Measurements from ENCODE around the gene CERS4.
"Not testable (repeated sequence)": the region's sequence is repeated elsewhere in the genome, so short reads cannot be mapped to it uniquely, and the experiment has no call there.

CERS4 gene

GRCh38 chr19:8204961-8205360 lies 4.2 kb upstream of the CERS4 start:
- H3K4me3 ChIP-seq (ENCODE audit: control insufficient read depth, low read depth, low read length): no peak overlapping the region
- TF ChIP-seq, protein P1, sequence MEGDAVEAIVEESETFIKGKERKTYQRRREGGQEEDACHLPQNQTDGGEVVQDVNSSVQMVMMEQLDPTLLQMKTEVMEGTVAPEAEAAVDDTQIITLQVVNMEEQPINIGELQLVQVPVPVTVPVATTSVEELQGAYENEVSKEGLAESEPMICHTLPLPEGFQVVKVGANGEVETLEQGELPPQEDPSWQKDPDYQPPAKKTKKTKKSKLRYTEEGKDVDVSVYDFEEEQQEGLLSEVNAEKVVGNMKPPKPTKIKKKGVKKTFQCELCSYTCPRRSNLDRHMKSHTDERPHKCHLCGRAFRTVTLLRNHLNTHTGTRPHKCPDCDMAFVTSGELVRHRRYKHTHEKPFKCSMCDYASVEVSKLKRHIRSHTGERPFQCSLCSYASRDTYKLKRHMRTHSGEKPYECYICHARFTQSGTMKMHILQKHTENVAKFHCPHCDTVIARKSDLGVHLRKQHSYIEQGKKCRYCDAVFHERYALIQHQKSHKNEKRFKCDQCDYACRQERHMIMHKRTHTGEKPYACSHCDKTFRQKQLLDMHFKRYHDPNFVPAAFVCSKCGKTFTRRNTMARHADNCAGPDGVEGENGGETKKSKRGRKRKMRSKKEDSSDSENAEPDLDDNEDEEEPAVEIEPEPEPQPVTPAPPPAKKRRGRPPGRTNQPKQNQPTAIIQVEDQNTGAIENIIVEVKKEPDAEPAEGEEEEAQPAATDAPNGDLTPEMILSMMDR (IDR thresholded peaks at IDR 0.05; ENCODE audit: control insufficient read depth, insufficient read depth, low read depth, low read length, missing control alignments): no peak
- no peak for DNase-seq (ENCODE audit: low read depth)

- TF ChIP-seq, protein P1 (IDR thresholded peaks at IDR 0.05; ENCODE audit: control insufficient read depth, insufficient read depth, low read depth, low read length, missing control alignments): no peak
- no peak overlapping the region for H3K4me3 ChIP-seq (ENCODE audit: control insufficient read depth, low read depth, low read length)
- DNase-seq (ENCODE audit: low read depth): no peak
Measured at GRCh38 chr19:8206147-8207087, 2.8 kb upstream of the CERS4 start.

GRCh38 chr19:8207326-8207725 lies 1.8 kb upstream of the CERS4 start:
- not testable (repeated sequence) for DNase-seq (ENCODE audit: low read depth); H3K4me3 ChIP-seq (ENCODE audit: control insufficient read depth, low read depth, low read length)

DNA sequence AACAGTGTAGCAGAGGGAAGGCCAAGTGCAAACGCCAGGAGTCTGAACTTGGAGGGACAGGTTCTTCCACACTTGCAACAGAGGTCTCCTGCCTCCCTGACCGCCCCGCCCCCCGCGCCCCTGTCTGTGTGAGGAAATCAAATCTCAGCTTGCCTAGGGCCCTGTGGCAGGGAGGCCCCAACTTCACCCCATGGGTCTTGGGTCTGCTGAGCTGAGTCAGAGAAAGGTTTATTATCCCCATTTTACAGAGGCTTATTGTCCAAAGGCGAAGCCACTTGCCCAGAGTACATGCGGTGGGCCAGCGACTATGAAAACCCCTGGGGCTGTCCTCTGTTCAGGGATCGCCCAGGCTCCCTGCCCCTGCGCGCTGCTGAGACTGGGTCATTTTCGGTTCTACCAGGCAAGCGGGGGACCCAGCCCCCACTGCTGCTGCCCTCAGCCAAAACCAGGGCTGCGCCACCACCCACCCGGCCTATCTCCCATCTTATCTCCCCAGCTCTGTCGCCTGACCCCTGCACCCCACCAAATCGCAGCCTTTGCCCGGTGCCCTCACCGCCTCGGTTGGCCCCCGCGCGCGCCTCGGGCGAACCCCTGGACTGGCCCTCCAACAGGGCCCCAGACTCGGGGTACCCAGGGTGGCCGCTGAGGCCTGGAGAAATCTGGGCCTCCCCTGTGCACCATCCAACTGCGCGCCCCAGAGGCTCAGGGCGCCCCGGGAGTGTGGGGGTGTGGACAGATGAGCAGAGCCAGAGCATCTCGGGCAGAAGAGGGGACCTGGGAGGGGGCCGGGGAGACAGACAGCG lies 850 bp upstream of the CERS4 start:
- DNase-seq (ENCODE audit: low read depth): no peak
- no peak overlapping the region for H3K4me3 ChIP-seq (ENCODE audit: control insufficient read depth, low read depth, low read length)
- TF ChIP-seq, protein P1 (IDR thresholded peaks at IDR 0.05; ENCODE audit: control insufficient read depth, insufficient read depth, low read depth, low read length, missing control alignments): no peak

GRCh38 chr19:8209462-8210378 lies 550 bp downstream of the CERS4 start:
- no peak for DNase-seq (ENCODE audit: low read depth)
- TF ChIP-seq, protein P1 (IDR thresholded peaks at IDR 0.05; ENCODE audit: control insufficient read depth, insufficient read depth, low read depth, low read length, missing control alignments): no peak
- no peak overlapping the region for H3K4me3 ChIP-seq (ENCODE audit: control insufficient read depth, low read depth, low read length)

DNA sequence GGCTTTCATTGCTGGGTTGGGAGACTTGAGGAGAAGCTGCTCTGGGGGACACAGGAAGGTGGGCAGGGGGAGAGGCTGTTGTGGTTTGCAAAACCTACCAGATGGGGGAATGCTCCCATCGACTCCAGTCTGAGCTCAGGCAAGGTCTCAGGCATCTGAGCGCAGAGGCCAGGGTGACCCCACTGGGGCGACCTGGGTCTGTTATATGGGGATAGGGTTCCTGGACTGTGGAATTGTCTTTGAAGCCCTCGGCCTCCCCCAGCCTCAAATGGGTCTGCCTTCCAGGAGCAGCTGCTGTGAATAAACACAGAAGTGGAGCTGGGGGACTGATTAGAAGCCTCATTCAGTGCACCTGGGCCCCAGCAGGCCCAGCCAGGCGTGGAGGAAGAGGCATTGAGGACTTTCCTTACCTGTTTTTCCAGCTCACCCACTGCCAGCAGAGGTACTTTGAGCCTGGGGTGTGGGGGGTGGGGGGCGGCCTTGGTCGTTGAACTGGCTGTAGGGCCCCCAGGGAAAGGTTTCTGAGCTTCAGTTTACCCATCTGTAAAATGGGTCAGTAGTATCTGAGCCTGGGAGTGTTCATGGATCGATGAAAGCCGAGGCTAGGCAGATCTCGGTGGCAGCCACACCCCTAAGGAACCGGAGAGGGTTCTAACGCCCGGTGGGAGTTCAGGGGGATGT lies 1.4 kb downstream of the CERS4 start:
- H3K4me3 ChIP-seq (ENCODE audit: control insufficient read depth, low read depth, low read length): no peak overlapping the region
- TF ChIP-seq, protein P1 (IDR thresholded peaks at IDR 0.05; ENCODE audit: control insufficient read depth, insufficient read depth, low read depth, low read length, missing control alignments): no peak
- DNase-seq (ENCODE audit: low read depth): no peak

Data from AG09309 (cell line).